ENCODE measurements around the gene UQCC3. TPM values are rescaled to one million over a fixed set of nuclear protein-coding genes. Genes with fewer than 3 reads are reported as not detected.
"Not testable (repeated sequence)": the region's sequence is repeated elsewhere in the genome, so short reads cannot be mapped to it uniquely, and the experiment has no call there.

Gene UQCC3
- total RNA-seq, 1 donor from 2014 or later: 7.3 TPM

DNA sequence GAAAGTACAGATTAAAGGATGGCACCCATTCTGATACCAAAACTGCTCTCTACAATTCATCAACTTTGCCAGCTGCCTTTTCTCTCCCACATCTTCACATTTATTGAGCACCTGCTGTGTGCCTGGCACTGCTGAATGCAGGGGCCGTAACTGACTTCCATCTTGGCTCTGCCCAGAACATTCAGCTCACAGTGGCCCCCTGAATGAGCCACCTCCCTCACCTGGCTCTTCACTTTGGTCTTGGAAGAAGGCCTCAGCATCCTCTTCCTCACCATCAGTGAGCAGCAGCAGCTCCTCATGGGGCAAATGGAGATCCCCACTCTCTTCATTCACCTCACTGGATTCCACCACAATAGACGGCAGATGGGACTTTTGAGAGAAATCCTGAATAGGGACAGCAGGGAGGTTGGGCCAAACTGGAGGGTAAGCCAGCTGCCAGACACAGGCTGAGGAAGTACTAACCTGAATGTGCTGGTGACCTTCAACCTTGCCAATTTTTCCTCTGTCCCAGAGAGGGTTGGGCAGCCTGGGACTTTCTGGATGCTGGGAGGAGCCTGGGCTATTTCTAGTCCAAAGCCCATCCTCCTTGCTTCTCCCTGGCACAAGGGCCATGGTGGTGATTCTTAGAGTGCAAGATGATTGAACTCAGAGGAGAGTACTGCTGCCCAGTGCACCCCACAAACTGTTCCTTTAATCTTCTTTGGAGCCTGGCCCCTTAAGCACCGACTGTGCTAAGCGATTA, 1.9 kb upstream of the UQCC3 start:
- H3K4me3 Mint-ChIP-seq: no peak overlapping the region
- H3K4me1 Mint-ChIP-seq: peaks cover 32% of the 10 kb centered on the region
- H3K36me3 Mint-ChIP-seq: peaks cover 3% of the 10 kb centered on the region
- no peaks in the 10 kb centered on the region for H3K27me3 Mint-ChIP-seq (ENCODE audit: low read depth)
- no peaks in the 10 kb centered on the region for H3K9me3 Mint-ChIP-seq
- H3K27ac Mint-ChIP-seq: peak overlapping the region; percentile 79
- TF ChIP-seq, protein P1, sequence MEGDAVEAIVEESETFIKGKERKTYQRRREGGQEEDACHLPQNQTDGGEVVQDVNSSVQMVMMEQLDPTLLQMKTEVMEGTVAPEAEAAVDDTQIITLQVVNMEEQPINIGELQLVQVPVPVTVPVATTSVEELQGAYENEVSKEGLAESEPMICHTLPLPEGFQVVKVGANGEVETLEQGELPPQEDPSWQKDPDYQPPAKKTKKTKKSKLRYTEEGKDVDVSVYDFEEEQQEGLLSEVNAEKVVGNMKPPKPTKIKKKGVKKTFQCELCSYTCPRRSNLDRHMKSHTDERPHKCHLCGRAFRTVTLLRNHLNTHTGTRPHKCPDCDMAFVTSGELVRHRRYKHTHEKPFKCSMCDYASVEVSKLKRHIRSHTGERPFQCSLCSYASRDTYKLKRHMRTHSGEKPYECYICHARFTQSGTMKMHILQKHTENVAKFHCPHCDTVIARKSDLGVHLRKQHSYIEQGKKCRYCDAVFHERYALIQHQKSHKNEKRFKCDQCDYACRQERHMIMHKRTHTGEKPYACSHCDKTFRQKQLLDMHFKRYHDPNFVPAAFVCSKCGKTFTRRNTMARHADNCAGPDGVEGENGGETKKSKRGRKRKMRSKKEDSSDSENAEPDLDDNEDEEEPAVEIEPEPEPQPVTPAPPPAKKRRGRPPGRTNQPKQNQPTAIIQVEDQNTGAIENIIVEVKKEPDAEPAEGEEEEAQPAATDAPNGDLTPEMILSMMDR (IDR thresholded peaks at IDR 0.05; ENCODE audit: unreplicated experiment): no peak
- DNase-seq (ENCODE audit: low spot score in 2 of 2, unreplicated experiment in 2 of 2): no peak

DNA sequence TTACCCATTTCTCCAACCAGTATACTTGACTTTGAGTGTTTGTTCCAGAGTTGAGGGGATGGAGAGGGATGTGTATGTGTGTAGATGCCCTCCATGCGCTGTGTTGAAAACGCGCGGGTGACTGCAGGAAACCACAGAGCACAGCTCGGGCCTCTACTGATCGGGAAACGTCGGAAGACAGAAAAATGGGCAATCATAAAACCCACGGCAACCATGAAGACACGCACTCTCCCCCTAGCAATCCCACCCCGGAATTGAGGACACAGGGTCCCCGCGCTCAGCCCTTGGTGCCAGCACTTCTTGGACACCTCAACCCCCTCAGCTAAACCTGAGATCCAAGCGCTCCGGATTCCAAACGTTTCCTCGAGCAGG, 251 bp upstream of the UQCC3 start:
- H3K4me3 Mint-ChIP-seq: peak overlapping the region; percentile 100
- TF ChIP-seq, protein P1 (IDR thresholded peaks at IDR 0.05; ENCODE audit: unreplicated experiment): no peak
- peaks cover 9% of the 10 kb centered on the region for H3K36me3 Mint-ChIP-seq
- no peaks in the 10 kb centered on the region for H3K27me3 Mint-ChIP-seq (ENCODE audit: low read depth)
- H3K9me3 Mint-ChIP-seq: no peaks in the 10 kb centered on the region
- no peak for DNase-seq (ENCODE audit: low spot score in 2 of 2, unreplicated experiment in 2 of 2)
- H3K27ac Mint-ChIP-seq: peak overlapping the region; percentile 99
- H3K4me1 Mint-ChIP-seq: peaks cover 29% of the 10 kb centered on the region

DNA sequence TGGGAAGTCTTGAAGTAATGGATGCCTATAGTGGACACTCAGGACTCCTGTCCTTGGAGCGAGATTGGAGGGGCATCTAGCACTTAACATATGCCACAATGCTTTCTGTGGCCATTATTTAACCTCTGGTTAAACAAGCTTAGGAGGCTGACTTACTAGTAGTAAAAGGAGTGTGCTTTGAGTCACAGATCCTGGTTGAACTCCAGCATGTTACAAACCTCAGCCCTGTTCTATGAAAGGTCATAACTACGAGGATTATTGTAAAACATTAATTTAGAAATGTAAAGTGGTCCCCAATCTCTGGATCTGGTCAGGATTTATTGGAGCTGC, 1.7 kb downstream of the UQCC3 start:
- Mint-ChIP-seq H3K4me3 (peak overlapping the region; percentile 100), H3K27ac (peak overlapping the region; percentile 47), H3K36me3 (peaks cover 18% of the 10 kb centered on the region), H3K4me1 (peaks cover 24% of the 10 kb centered on the region), H3K27me3 (ENCODE audit: low read depth) (no peaks in the 10 kb centered on the region), H3K9me3 (no peaks in the 10 kb centered on the region)
- DNase-seq (ENCODE audit: low spot score in 2 of 2, unreplicated experiment in 2 of 2): no peak
- TF ChIP-seq, protein P1 (IDR thresholded peaks at IDR 0.05; ENCODE audit: unreplicated experiment): no peak

DNA sequence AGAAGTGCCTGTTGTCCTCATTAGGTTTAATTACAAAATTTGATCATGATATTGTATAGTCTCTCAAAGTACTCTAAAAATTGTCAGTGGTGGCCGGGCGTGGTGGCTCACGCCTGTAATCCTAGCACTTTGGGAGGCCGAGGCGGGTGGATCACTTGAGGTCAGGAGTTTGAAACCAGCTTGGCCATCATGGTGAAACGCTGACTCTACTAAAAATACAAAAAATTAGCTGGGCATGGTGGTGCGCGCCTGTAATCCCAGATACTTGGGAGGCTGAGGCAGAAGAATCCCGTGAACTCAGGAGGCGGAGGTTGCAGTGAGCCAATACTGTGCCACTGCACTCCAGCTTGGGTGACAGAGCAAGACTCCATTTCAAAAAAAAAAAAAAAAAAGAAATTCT, 3.9 kb downstream of the UQCC3 start:
- H3K27me3 Mint-ChIP-seq (ENCODE audit: low read depth); H3K27ac Mint-ChIP-seq; H3K9me3 Mint-ChIP-seq; H3K4me3 Mint-ChIP-seq; DNase-seq (ENCODE audit: low spot score in 2 of 2, unreplicated experiment in 2 of 2): not testable (repeated sequence)
- H3K4me1 Mint-ChIP-seq: peaks cover 33% of the 10 kb centered on the region
- H3K36me3 Mint-ChIP-seq: peaks cover 15% of the 10 kb centered on the region

DNA sequence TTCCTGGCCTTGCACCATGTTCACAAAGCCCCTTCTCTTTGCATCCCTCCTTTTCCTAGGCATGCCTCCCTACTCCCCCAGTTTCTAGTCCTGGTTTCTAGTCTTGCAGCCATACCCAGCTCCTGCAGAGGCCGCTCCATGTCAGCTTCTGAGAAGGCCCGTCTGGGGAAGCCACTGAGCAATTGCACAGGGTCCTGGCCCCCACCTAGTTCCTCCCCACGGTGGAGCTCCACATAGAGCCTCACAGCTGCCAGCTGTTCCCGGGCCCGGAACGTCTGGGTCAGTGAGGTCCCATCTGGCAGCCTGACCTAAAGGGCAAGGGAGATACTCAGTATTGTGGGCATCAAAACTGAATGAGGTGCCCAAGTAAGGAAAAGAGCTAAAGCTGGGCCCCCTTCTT, 5.2 kb downstream of the UQCC3 start:
- TF ChIP-seq, protein P1 (IDR thresholded peaks at IDR 0.05; ENCODE audit: unreplicated experiment): no peak
- no peaks in the 10 kb centered on the region for H3K9me3 Mint-ChIP-seq
- H3K4me1 Mint-ChIP-seq: peaks cover 28% of the 10 kb centered on the region
- peaks cover 15% of the 10 kb centered on the region for H3K36me3 Mint-ChIP-seq
- H3K27ac Mint-ChIP-seq: no peak overlapping the region
- peak overlapping the region; percentile 91 for H3K4me3 Mint-ChIP-seq
- H3K27me3 Mint-ChIP-seq (ENCODE audit: low read depth): no peaks in the 10 kb centered on the region
- DNase-seq (ENCODE audit: low spot score in 2 of 2, unreplicated experiment in 2 of 2): no peak

DNA sequence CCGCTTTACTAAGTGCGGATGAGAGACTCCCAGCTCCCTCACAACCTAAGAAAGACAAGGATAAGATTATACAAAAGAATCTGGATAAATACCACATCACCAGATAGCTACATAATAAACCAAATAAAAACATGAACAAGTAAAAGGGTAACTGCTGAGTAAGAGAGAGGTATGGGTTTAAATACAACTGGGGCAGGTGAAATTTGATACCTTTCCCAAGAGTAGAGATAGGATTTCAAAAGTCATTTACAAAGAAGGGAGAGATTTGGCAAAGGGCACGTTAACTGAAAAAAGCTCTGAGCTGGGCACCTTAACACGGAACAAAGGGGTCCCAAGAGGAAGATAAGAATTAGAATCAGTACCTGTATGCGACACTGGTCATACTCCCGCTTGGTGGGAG, 5.7 kb downstream of the UQCC3 start:
- H3K9me3 Mint-ChIP-seq: no peaks in the 10 kb centered on the region
- no peak overlapping the region for H3K27ac Mint-ChIP-seq

More for the DNA sequence above, 5.7 kb downstream of the UQCC3 start:
- no peak for DNase-seq (ENCODE audit: low spot score in 2 of 2, unreplicated experiment in 2 of 2)
- H3K4me1 Mint-ChIP-seq: peaks cover 27% of the 10 kb centered on the region
- H3K27me3 Mint-ChIP-seq (ENCODE audit: low read depth): no peaks in the 10 kb centered on the region
- H3K36me3 Mint-ChIP-seq: peaks cover 15% of the 10 kb centered on the region
- TF ChIP-seq, protein P1 (IDR thresholded peaks at IDR 0.05; ENCODE audit: unreplicated experiment): no peak
- H3K4me3 Mint-ChIP-seq: peak overlapping the region; percentile 91

All from mesothelial cell of epicardium (in vitro differentiated cells).